GM18868 (cell line): Measurements from ENCODE around the gene PTDSS2.
A peak's percentile ranks its signal among the peaks of the same experiment; 100 is the strongest.

ENCODE experiments used
- ATAC-seq: cut with Tn5 transposase; IDR thresholded peaks from one replicate; pipeline ENCODE4 v1.9.1; 2021; ENCODE audit warnings: mild to moderate bottlenecking, moderate library complexity; ENCODE audit not compliant: unreplicated experiment

Gene PTDSS2

GRCh38 chr11:445765-446588, 4.1 kb upstream of the PTDSS2 start:
- no peak for ATAC-seq

- no peak for ATAC-seq
Observed at GRCh38 chr11:446891-447290, 3.2 kb upstream of the PTDSS2 start.

- peak; percentile 43 for ATAC-seq
Observed at GRCh38 chr11:447923-448731, 2.0 kb upstream of the PTDSS2 start.

- ATAC-seq: no peak
Observed at GRCh38 chr11:450809-451451, 851 bp downstream of the PTDSS2 start.

GRCh38 chr11:451738-452137, 1.7 kb downstream of the PTDSS2 start:
- no peak for ATAC-seq

GRCh38 chr11:452203-452744, 2.2 kb downstream of the PTDSS2 start:
- ATAC-seq: no peak

- ATAC-seq: no peak
Observed at GRCh38 chr11:452916-453527, 2.9 kb downstream of the PTDSS2 start.

GRCh38 chr11:453564-453963, 3.5 kb downstream of the PTDSS2 start:
- no peak for ATAC-seq

- ATAC-seq: no peak
Observed at GRCh38 chr11:454043-454442, 4.0 kb downstream of the PTDSS2 start.

- no peak for ATAC-seq
Observed at GRCh38 chr11:454801-455565, 4.9 kb downstream of the PTDSS2 start.

GRCh38 chr11:455566-456147, 5.6 kb downstream of the PTDSS2 start:
- ATAC-seq: no peak

- ATAC-seq: no peak
Observed at GRCh38 chr11:456533-456932, 6.5 kb downstream of the PTDSS2 start.

GRCh38 chr11:457111-457760, 7.2 kb downstream of the PTDSS2 start:
- ATAC-seq: no peak

- ATAC-seq: no peak
Observed at GRCh38 chr11:459511-460220, 9.6 kb downstream of the PTDSS2 start.

- no peak for ATAC-seq
Observed at GRCh38 chr11:460331-461199, 10.5 kb downstream of the PTDSS2 start.

GRCh38 chr11:461626-462025, 11.5 kb downstream of the PTDSS2 start:
- ATAC-seq: no peak

GRCh38 chr11:462107-462890, 12.2 kb downstream of the PTDSS2 start:
- no peak for ATAC-seq
